Naive thymus-derived CD8-positive, alpha-beta T cell (primary cell): ENCODE results near the gene RAB40A. TPM values are rescaled to one million over a fixed set of nuclear protein-coding genes. Genes with fewer than 3 reads are reported as not detected.

Experiments
- ATAC-seq, 2 donors: fragments of 150-1000 bp; cut with Tn5 transposase in 1 of 2; sonication (Bioruptor Pico), chemical (Tn5 transposase) in 1 of 2; 1 replicate in 1 of 2; 2 replicates in 1 of 2; pipeline ENCODE4 v1.10.0; 2021; ENCODE audit warnings: mild to moderate bottlenecking in 2 of 2, moderate library complexity in 2 of 2
- POLR2A ChIA-PET: fragments of 350-600 bp; sonication (Branson Sonifier 250); formaldehyde crosslinking; loops from one replicate; lab custom pipeline; 2021; ENCODE audit warnings: antibody characterized with exemption; lab: Charles Lee
- DNase-seq, 10 donors: peaks; one replicate each; pipeline versions ENCODE4 v3.0.0 to v3.0.0-alpha.2; 2020 to 2022
- H3K27ac Mint-ChIP-seq, 10 donors: one replicate each; pipeline ENCODE4 v1.8.0; 2020 to 2022; ENCODE audit warnings: mild to moderate bottlenecking in 10 of 10, mixed read lengths in 10 of 10, moderate library complexity in 4 of 10, inconsistent platforms in 1 of 10
- H3K27me3 Mint-ChIP-seq, 5 donors: one replicate each; pipeline ENCODE4 v1.8.0; 2021 to 2022; ENCODE audit warnings: mixed read lengths in 5 of 5
- H3K36me3 Mint-ChIP-seq, 3 donors: one replicate each; pipeline ENCODE4 v1.8.0; 2020 to 2022; ENCODE audit warnings: mixed read lengths in 3 of 3, mild to moderate bottlenecking in 2 of 3, inconsistent platforms in 1 of 3
- H3K4me1 Mint-ChIP-seq, 4 donors: one replicate each; pipeline ENCODE4 v1.8.0; 2021 to 2022; ENCODE audit warnings: mixed read lengths in 4 of 4
- H3K4me3 Mint-ChIP-seq, 10 donors: one replicate each; pipeline ENCODE4 v1.8.0; 2020 to 2022; ENCODE audit warnings: mild to moderate bottlenecking in 10 of 10, mixed read lengths in 10 of 10, moderate library complexity in 6 of 10, inconsistent platforms in 1 of 10
- H3K9me3 Mint-ChIP-seq, 9 donors: one replicate each; pipeline ENCODE4 v1.8.0; 2020 to 2022; ENCODE audit warnings: mixed read lengths in 9 of 9, mild to moderate bottlenecking in 3 of 9, inconsistent platforms in 1 of 9, moderate library complexity in 1 of 9
- polyA plus RNA-seq, 3 donors: library from polyadenylated mRNA; unstranded; fragments of 300-500 nt; fragmentation: Illumina TruSeq; gene quantifications; one replicate each; pipeline ENCODE4 v1.2.3, GENCODE V29; 2021
- total RNA-seq, 8 experiments: library from RNA in 2 of 8; stranded (reverse) in 2 of 8; gene quantifications; one replicate each; pipeline ENCODE4 v1.2.3 and lab custom pipeline; 2021 to 2026

RAB40A gene, protein sequence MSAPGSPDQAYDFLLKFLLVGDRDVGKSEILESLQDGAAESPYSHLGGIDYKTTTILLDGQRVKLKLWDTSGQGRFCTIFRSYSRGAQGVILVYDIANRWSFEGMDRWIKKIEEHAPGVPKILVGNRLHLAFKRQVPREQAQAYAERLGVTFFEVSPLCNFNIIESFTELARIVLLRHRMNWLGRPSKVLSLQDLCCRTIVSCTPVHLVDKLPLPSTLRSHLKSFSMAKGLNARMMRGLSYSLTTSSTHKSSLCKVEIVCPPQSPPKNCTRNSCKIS
- total RNA-seq (not detected), polyA plus RNA-seq (under 1 TPM in 1 of 3 donors, not detected in 2; 0.15 TPM), total RNA-seq (lab: John Stamatoyannopoulos, UW) (0.06 to 1.5 (median 0.17) reads per million in 6 experiments)

- H3K27ac Mint-ChIP-seq = no peak within 1 kb of the TSS
- no peaks in the 10 kb centered on the region for H3K9me3 Mint-ChIP-seq
- H3K27me3 Mint-ChIP-seq = peaks cover 0 to 3% (median 0%) of the 10 kb centered on the region in 5 donors
These were observed at the start of gene RAB40A for GRCh38 chrX:103519389-103519788. Gene RAB40A, minus strand, starts transcription at chrX:103519489. Its CDS starts 18,733 bp downstream, at chrX:103500756.

GRCh38 chrX:103565752-103566151, 46.5 kb upstream of the RAB40A start:
- H3K9me3 Mint-ChIP-seq = peaks cover 0 to 2% (median 0%) of the 10 kb centered on the region in 9 donors
- H3K4me1 Mint-ChIP-seq = no peaks in the 10 kb centered on the region
- no peaks in the 10 kb centered on the region for H3K36me3 Mint-ChIP-seq
- POLR2A ChIA-PET = no interaction called here
- peaks cover 0 to 3% (median 2%) of the 10 kb centered on the region in 5 donors for H3K27me3 Mint-ChIP-seq
- no peak overlapping the region for H3K4me3 Mint-ChIP-seq
- ATAC-seq (no peak), DNase-seq (no peak)
- no peak overlapping the region for H3K27ac Mint-ChIP-seq

More at GRCh38 chrX:103519389-103519788, at the start of gene RAB40A:
- no peaks in the 10 kb centered on the region for H3K36me3 Mint-ChIP-seq
- POLR2A ChIA-PET = no interaction called here
- DNase-seq (no peak), ATAC-seq (no peak)
- no peaks in the 10 kb centered on the region for H3K4me1 Mint-ChIP-seq
- H3K4me3 Mint-ChIP-seq = no peak within 1 kb of the TSS

DNA sequence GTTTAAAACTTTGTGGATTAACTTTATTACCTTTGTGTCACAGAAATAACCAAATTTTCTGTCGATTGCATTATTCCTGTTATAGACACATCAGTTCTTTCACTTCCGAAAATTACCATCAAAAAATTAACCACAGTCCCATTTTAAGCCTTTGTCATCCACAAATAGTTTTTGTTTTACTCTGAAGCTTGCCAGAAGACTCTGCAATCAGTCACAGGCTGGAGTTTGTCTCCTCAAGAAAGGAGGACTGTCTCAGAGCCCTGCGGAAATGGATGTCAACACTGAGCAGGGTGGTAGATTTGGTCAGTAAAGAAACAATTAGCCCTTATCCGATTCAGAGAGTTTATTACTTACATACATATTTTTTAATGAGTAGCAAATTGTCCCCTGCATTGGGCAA, 45.9 kb upstream of the RAB40A start:
- no peak overlapping the region for H3K4me3 Mint-ChIP-seq
- DNase-seq = no peak

DNA sequence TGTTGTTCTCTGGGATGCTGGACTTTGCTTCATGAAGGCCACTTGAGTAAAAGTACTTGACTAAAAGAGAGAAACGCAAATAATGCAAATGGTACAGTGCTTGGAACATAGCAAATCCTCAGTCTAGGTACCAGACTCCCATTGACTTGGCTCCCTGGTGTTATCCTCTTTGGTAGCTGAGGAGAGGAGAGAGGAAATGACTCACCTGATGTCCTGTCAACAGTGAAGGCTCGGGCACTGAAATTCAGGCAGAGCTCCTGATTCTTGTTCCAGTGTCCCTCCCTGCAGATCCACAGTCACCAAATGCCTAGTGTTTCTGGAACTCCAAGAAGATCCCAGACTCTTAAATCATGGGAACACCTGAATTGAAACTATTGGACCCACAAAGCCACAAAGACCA, 43.5 kb upstream of the RAB40A start:
- no peaks in the 10 kb centered on the region for H3K4me1 Mint-ChIP-seq
- no peaks in the 10 kb centered on the region for H3K36me3 Mint-ChIP-seq
- POLR2A ChIA-PET = no interaction called here
- H3K27me3 Mint-ChIP-seq = peaks cover 0 to 3% (median 0%) of the 10 kb centered on the region in 5 donors
- no peak overlapping the region for H3K4me3 Mint-ChIP-seq
- no peak for DNase-seq
- H3K9me3 Mint-ChIP-seq = peaks cover 0 to 2% (median 0%) of the 10 kb centered on the region in 9 donors
- no peak overlapping the region for H3K27ac Mint-ChIP-seq
- ATAC-seq = no peak

More for the DNA sequence above, 45.9 kb upstream of the RAB40A start:
- peaks cover 0 to 2% (median 0%) of the 10 kb centered on the region in 9 donors for H3K9me3 Mint-ChIP-seq
- ATAC-seq = no peak
- POLR2A ChIA-PET = no interaction called here
- no peaks in the 10 kb centered on the region for H3K36me3 Mint-ChIP-seq
- peaks cover 0 to 3% (median 0%) of the 10 kb centered on the region in 5 donors for H3K27me3 Mint-ChIP-seq
- no peaks in the 10 kb centered on the region for H3K4me1 Mint-ChIP-seq
- no peak overlapping the region for H3K27ac Mint-ChIP-seq

DNA sequence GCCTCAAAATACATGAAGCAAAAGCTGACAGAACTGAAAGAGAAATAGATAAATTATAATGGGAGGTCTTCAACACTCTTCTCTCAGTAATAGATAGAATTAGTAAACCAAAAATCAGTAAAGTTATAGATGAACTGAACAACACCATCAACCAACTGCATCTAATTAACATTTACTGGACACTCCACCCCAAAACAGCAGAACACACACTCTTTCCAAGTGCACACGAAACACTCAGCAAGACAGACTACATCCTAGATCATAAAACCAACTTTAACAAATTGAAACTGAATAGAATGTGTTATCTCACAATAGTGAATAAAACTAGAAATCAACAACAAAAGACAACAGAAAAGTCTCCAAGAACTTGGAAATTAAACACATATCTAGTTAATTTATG, 41.0 kb upstream of the RAB40A start:
- Mint-ChIP-seq H3K4me1 (peaks cover 0 to under 1% (median 0%) of the 10 kb centered on the region in 4 donors), H3K27me3 (peaks cover 0 to 3% (median 2%) of the 10 kb centered on the region in 5 donors)
- ATAC-seq = no peak

GRCh38 chrX:103556963-103557612, 37.8 kb upstream of the RAB40A start:
- no peak overlapping the region for H3K4me3 Mint-ChIP-seq
- no peak overlapping the region for H3K27ac Mint-ChIP-seq
- DNase-seq (no peak), ATAC-seq (no peak)
- POLR2A ChIA-PET = interaction anchor here (0.5 kb wide), 1 partner anchor 15 kb away, joined by 3 read pairs; no protein-coding TSS in a partner anchor
- peaks cover 0 to 3% (median 0%) of the 10 kb centered on the region in 5 donors for H3K27me3 Mint-ChIP-seq
- H3K4me1 Mint-ChIP-seq = peaks cover 0 to 12% (median 8%) of the 10 kb centered on the region in 4 donors
- no peaks in the 10 kb centered on the region for H3K9me3 Mint-ChIP-seq
- no peaks in the 10 kb centered on the region for H3K36me3 Mint-ChIP-seq

More for the DNA sequence above, 41.0 kb upstream of the RAB40A start:
- no peak overlapping the region for H3K27ac Mint-ChIP-seq
- H3K36me3 Mint-ChIP-seq = no peaks in the 10 kb centered on the region
- no peak overlapping the region for H3K4me3 Mint-ChIP-seq
- DNase-seq = no peak
- peaks cover 0 to 2% (median 0%) of the 10 kb centered on the region in 9 donors for H3K9me3 Mint-ChIP-seq
- POLR2A ChIA-PET = no interaction called here

DNA sequence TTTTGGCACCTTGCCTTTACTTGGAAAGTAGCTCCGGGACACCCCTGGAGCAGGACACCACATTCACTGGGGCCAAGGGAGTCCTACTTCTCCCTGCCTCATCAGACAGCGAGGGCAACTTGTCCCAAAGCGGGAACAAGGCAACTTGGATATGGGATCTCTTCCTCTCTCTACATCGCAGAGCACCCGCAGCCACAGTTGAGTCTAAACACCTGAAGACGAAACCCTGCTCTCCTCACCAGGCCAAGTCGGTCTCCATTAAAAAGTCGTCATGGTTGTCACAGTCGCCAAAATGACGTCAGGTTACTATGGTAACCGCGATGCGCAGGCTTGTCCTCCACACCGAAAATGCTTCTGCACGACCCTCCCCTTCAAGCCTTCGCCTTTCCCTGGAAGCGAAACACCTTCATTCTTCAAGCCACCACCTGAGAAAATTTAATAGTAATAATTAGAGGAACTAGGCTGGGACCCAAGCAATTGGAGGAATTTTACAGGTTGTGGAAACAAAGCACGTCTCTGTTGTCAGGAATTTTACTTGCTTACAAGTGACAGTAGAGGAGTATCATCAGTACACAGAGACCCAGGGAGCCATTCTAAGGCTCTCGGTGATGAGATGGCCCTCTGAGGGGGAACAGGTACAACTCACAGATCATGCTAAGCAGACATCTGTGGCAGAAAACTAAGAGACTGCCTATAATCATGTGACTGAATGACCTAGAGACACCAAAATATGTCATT, 35.6 kb upstream of the RAB40A start:
- POLR2A ChIA-PET = no interaction called here
- Mint-ChIP-seq H3K27me3 (peaks cover 0 to 3% (median 0%) of the 10 kb centered on the region in 5 donors), H3K27ac (peak overlapping the region; percentile 86 to 97 (median 93)), H3K4me1 (peaks cover 0 to 12% (median 8%) of the 10 kb centered on the region in 4 donors), H3K4me3 (peak overlapping the region; percentile 80 to 94 (median 90)), H3K9me3 (no peaks in the 10 kb centered on the region), H3K36me3 (no peaks in the 10 kb centered on the region)
- DNase-seq (peak; percentile 28 to 85 (median 70)), ATAC-seq (peak; percentile 90 to 93)

DNA sequence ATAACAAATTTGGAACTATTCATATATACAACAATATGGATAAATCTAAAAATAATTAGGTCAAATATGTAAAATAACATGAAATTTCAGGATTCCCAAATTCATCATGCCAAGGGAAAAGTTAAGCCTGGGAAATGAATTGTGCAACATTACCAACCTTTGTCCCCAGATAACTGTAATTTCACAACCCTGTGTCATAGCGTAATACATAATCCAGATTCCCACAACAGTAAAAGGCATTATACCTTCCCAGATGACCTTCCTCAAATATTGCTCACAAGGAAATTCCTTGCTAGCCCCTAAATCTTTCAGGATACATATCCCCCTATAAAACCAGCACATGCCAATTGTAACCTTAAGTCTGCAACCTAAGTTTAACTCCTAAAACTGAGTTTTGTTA, 32.9 kb upstream of the RAB40A start:
- no peak for ATAC-seq
- no peaks in the 10 kb centered on the region for H3K36me3 Mint-ChIP-seq
- H3K27me3 Mint-ChIP-seq = peaks cover 0 to 1% (median 0%) of the 10 kb centered on the region in 5 donors
- no peak overlapping the region for H3K4me3 Mint-ChIP-seq
- no peak overlapping the region for H3K27ac Mint-ChIP-seq
- DNase-seq = no peak
- POLR2A ChIA-PET = no interaction called here
- peaks cover 0 to 12% (median 8%) of the 10 kb centered on the region in 4 donors for H3K4me1 Mint-ChIP-seq
- no peaks in the 10 kb centered on the region for H3K9me3 Mint-ChIP-seq

- H3K4me3 Mint-ChIP-seq = no peak overlapping the region
- H3K9me3 Mint-ChIP-seq = no peaks in the 10 kb centered on the region
- H3K4me1 Mint-ChIP-seq = peaks cover 0 to 12% (median 8%) of the 10 kb centered on the region in 4 donors
- POLR2A ChIA-PET = no interaction called here
- H3K27ac Mint-ChIP-seq = peak overlapping the region in 1 of 10 donors; percentile 6
- no peak for DNase-seq
- no peaks in the 10 kb centered on the region for H3K36me3 Mint-ChIP-seq
- no peak for ATAC-seq
- H3K27me3 Mint-ChIP-seq = no peaks in the 10 kb centered on the region
These were observed 31.2 kb upstream of the RAB40A start for GRCh38 chrX:103550415-103551051.

GRCh38 chrX:103549916-103550315, 30.6 kb upstream of the RAB40A start:
- DNase-seq (no peak), ATAC-seq (no peak)
- Mint-ChIP-seq H3K36me3 (no peaks in the 10 kb centered on the region), H3K9me3 (no peaks in the 10 kb centered on the region), H3K4me1 (peaks cover 0 to 10% (median 7%) of the 10 kb centered on the region in 4 donors), H3K4me3 (no peak overlapping the region), H3K27me3 (no peaks in the 10 kb centered on the region), H3K27ac (peak overlapping the region in 1 of 10 donors; percentile 6)
- POLR2A ChIA-PET = no interaction called here

GRCh38 chrX:103540145-103540544, 20.9 kb upstream of the RAB40A start:
- POLR2A ChIA-PET = no interaction called here
- ATAC-seq = no peak

DNA sequence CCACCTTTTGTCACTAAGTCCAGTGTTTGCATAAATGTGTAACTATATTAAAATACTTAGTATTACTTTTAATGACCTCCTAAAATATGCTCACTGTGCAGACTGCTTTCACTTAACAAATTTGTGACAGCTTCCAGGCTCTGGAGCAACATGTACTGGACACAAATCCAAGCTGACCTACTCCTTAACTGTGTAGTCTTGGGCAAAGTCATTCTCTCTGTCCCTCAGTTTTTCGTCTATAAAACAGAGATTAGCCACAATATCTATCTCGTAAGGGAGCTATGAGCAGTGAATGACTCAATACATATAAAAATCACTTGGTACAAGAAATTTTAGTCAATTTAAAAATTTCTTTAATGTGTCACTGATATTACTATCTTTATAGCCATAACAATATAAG, 20.4 kb upstream of the RAB40A start:
- Mint-ChIP-seq H3K27me3 (peaks cover 0 to 1% (median 0%) of the 10 kb centered on the region in 5 donors), H3K36me3 (no peaks in the 10 kb centered on the region), H3K4me3 (no peak overlapping the region), H3K4me1 (no peaks in the 10 kb centered on the region), H3K27ac (no peak overlapping the region), H3K9me3 (no peaks in the 10 kb centered on the region)
- DNase-seq = no peak
- POLR2A ChIA-PET = no interaction called here
- ATAC-seq = no peak

More at GRCh38 chrX:103540145-103540544, 20.9 kb upstream of the RAB40A start:
- no peak for DNase-seq
- Mint-ChIP-seq H3K9me3 (no peaks in the 10 kb centered on the region), H3K36me3 (no peaks in the 10 kb centered on the region), H3K4me1 (no peaks in the 10 kb centered on the region), H3K4me3 (no peak overlapping the region), H3K27me3 (peaks cover 0 to 1% (median 0%) of the 10 kb centered on the region in 5 donors), H3K27ac (no peak overlapping the region)
